Renal pelvis (tissue), 12 donors: Measurements from ENCODE around the gene OR1J4. TPM values are rescaled to one million over a fixed set of nuclear protein-coding genes. Genes with fewer than 3 reads are reported as not detected.
A peak's percentile ranks its signal among the peaks of the same experiment; 100 is the strongest.
"Not testable (repeated sequence)": the region's sequence is repeated elsewhere in the genome, so short reads cannot be mapped to it uniquely, and the experiment has no call there.

Experiments
- DNase-seq: peaks from one replicate; pipeline ENCODE4 v3.0.0-alpha.2; 2013
- long read RNA-seq, 16 experiments: transcript quantifications; one replicate each; lab custom pipeline, GENCODE V29; 2026
- polyA plus RNA-seq, 3 donors: library from polyadenylated mRNA; unstranded; fragments of 120-200 nt; gene quantifications; one replicate each; pipeline ENCODE4 v1.2.1, GENCODE V29; 2013; ENCODE audit not compliant: insufficient read length in 3 of 3

Gene OR1J4
- not detected for polyA plus RNA-seq
- long read RNA-seq, donor 1 = 0 reads
- long read RNA-seq, donor 2 = 0 reads
- long read RNA-seq, donor 3 = 0 reads
- long read RNA-seq, donor 4 = 0 reads
- long read RNA-seq, donor 5 = 0 reads
- long read RNA-seq, donor 6 = 0 reads
- long read RNA-seq, donor 7 = 0 reads
- long read RNA-seq, donor 8 = 0 reads
- long read RNA-seq, donor 9 = 0 reads
- long read RNA-seq, donor 10 = 0 reads
- long read RNA-seq, donor 11 = 0 reads
- long read RNA-seq, donor 12 = 0 reads
- long read RNA-seq, donor 13 = 0 reads
- long read RNA-seq, donor 14 = 0 reads
- long read RNA-seq, donor 15 = 0 reads
- long read RNA-seq, donor 16 = 0 reads

- DNase-seq = no peak
Measured at GRCh38 chr9:122518841-122519240, at the start of gene OR1J4. OR1J4 (plus strand) TSS chr9:122519141; CDS start chr9:122519141, 0 bp downstream.

GRCh38 chr9:122474561-122474960 is 44.4 kb upstream of the OR1J4 start:
- no peak for DNase-seq

GRCh38 chr9:122475717-122476116 is 43.2 kb upstream of the OR1J4 start:
- no peak for DNase-seq

- no peak for DNase-seq
Measured at GRCh38 chr9:122477346-122477745, 41.6 kb upstream of the OR1J4 start.

GRCh38 chr9:122477826-122478225 is 41.1 kb upstream of the OR1J4 start, which contains the start of gene OR1J1:
OR1J1 (minus strand) TSS chr9:122477926; CDS start chr9:122477926, 0 bp downstream.
- DNase-seq = no peak

- no peak for DNase-seq
Measured at GRCh38 chr9:122479062-122479461, 39.9 kb upstream of the OR1J4 start.

GRCh38 chr9:122498883-122499288 is 20.1 kb upstream of the OR1J4 start:
- peak; percentile 1 for DNase-seq

GRCh38 chr9:122506964-122507363 is 12.0 kb upstream of the OR1J4 start:
- no peak for DNase-seq

- no peak for DNase-seq
Measured at GRCh38 chr9:122510502-122510901, 8.4 kb upstream of the OR1J4 start, which contains the start of gene OR1J2. OR1J2 (plus strand) TSS chr9:122510802; CDS start chr9:122510802, 0 bp downstream.

GRCh38 chr9:122518226-122518625 is 715 bp upstream of the OR1J4 start:
- DNase-seq = no peak

GRCh38 chr9:122519376-122519775 is 435 bp downstream of the OR1J4 start:
- DNase-seq = no peak

- no peak for DNase-seq
Measured at GRCh38 chr9:122526602-122527001, 7.7 kb downstream of the OR1J4 start.

- DNase-seq = no peak
Measured at GRCh38 chr9:122527193-122527592, 8.3 kb downstream of the OR1J4 start, which contains the start of gene OR1N1. OR1N1 (minus strand) TSS chr9:122527293; CDS start chr9:122527293, 0 bp downstream.

- DNase-seq = not testable (repeated sequence)
Measured at GRCh38 chr9:122531157-122531556, 12.2 kb downstream of the OR1J4 start.

GRCh38 chr9:122536134-122536533 is 17.2 kb downstream of the OR1J4 start:
- no peak for DNase-seq

- DNase-seq = not testable (repeated sequence)
Measured at GRCh38 chr9:122537066-122537465, 18.1 kb downstream of the OR1J4 start.

GRCh38 chr9:122538757-122539156 is 19.8 kb downstream of the OR1J4 start:
- DNase-seq = no peak

GRCh38 chr9:122546196-122546595 is 27.3 kb downstream of the OR1J4 start:
- DNase-seq = no peak

GRCh38 chr9:122551371-122551770 is 32.4 kb downstream of the OR1J4 start:
- no peak for DNase-seq

- DNase-seq = no peak
Measured at GRCh38 chr9:122552812-122553211, 33.9 kb downstream of the OR1J4 start, which contains the start of gene OR1N2. OR1N2 (plus strand) TSS chr9:122553112; CDS start chr9:122553212, 100 bp downstream.

GRCh38 chr9:122561446-122561845 is 42.5 kb downstream of the OR1J4 start:
- DNase-seq = no peak

- DNase-seq = no peak
Measured at GRCh38 chr9:122562134-122562760, 43.3 kb downstream of the OR1J4 start.

- no peak for DNase-seq
Measured at GRCh38 chr9:122567901-122568300, 49.0 kb downstream of the OR1J4 start.
